ENCODE results near the gene ZDHHC17.

ZDHHC17 gene

GRCh38 chr12:76763746-76764675, at the start of gene ZDHHC17:
Gene ZDHHC17 (plus strand): TSS chr12:76764115. CDS start chr12:76764237, 122 bp downstream.
- peak; percentile 72 for DNase-seq (ENCODE audit: low read depth)
- TF ChIP-seq CTCF (IDR thresholded peaks at IDR 0.05; ENCODE audit: low read depth, low read length, missing control alignments): no peak
- peak within 1 kb of the TSS; percentile 64 for H3K4me3 ChIP-seq (ENCODE audit: low read depth, low read length)

GRCh38 chr12:76714415-76714814, 49.5 kb upstream of the ZDHHC17 start:
- DNase-seq (ENCODE audit: low read depth): no peak

GRCh38 chr12:76714861-76715260, 49.1 kb upstream of the ZDHHC17 start:
- no peak for TF ChIP-seq CTCF (IDR thresholded peaks at IDR 0.05; ENCODE audit: low read depth, low read length, missing control alignments)
- no peak overlapping the region for H3K4me3 ChIP-seq (ENCODE audit: low read depth, low read length)
- DNase-seq (ENCODE audit: low read depth): no peak

More at GRCh38 chr12:76714415-76714814, 49.5 kb upstream of the ZDHHC17 start:
- no peak overlapping the region for H3K4me3 ChIP-seq (ENCODE audit: low read depth, low read length)
- no peak for TF ChIP-seq CTCF (IDR thresholded peaks at IDR 0.05; ENCODE audit: low read depth, low read length, missing control alignments)

GRCh38 chr12:76715332-76715731, 48.6 kb upstream of the ZDHHC17 start:
- DNase-seq (ENCODE audit: low read depth): no peak
- no peak for TF ChIP-seq CTCF (IDR thresholded peaks at IDR 0.05; ENCODE audit: low read depth, low read length, missing control alignments)
- H3K4me3 ChIP-seq (ENCODE audit: low read depth, low read length): no peak overlapping the region

GRCh38 chr12:76717314-76717713, 46.6 kb upstream of the ZDHHC17 start:
- TF ChIP-seq CTCF (IDR thresholded peaks at IDR 0.05; ENCODE audit: low read depth, low read length, missing control alignments): no peak
- DNase-seq (ENCODE audit: low read depth): no peak
- no peak overlapping the region for H3K4me3 ChIP-seq (ENCODE audit: low read depth, low read length)

GRCh38 chr12:76719171-76720041, 44.5 kb upstream of the ZDHHC17 start:
- no peak overlapping the region for H3K4me3 ChIP-seq (ENCODE audit: low read depth, low read length)
- TF ChIP-seq CTCF (IDR thresholded peaks at IDR 0.05; ENCODE audit: low read depth, low read length, missing control alignments): no peak
- DNase-seq (ENCODE audit: low read depth): no peak

Measured in GM12864 (cell line).